22Rv1 (cell line): Measurements from ENCODE around the gene ZNF429.

Experiments
- CTCF ChIP-seq: fragments of 450-650 bp; IDR thresholded peaks from 2 replicates; pipeline ENCODE4 v1.5.1; 2017; ENCODE audit warnings: mild to moderate bottlenecking
- ZFX ChIP-seq: fragments of 450-650 bp; IDR thresholded peaks from 2 replicates; pipeline ENCODE4 v1.6.1; 2017; ENCODE audit warnings: antibody characterized with exemption, borderline replicate concordance

GRCh38 chr19:21604351-21604926 lies 99.0 kb downstream of the ZNF429 start:
- TF ChIP-seq CTCF: no peak
- no peak for TF ChIP-seq ZFX
